HCT116 (cell line): ENCODE data around the gene ITIH5. TPM values are rescaled to one million over a fixed set of nuclear protein-coding genes. Genes with fewer than 3 reads are reported as not detected.

Experiments used
- ATAC-seq: fragments of 200-7000 bp; cut with Tn5 transposase; 2 replicates; pipeline ENCODE4 v1.9.1; 2020; ENCODE audit warnings: mild to moderate bottlenecking, moderate library complexity
- BruUV-seq: library from RNA; stranded (reverse); fragments of 400-500 nt; replicated peaks from 2 replicates; lab custom pipeline; 2021; lab: Mats Ljungman, UMichigan
- CTCF ChIA-PET: fragments of 300-600 bp; sonication (Branson Sonifier 250); formaldehyde crosslinking; loops from one replicate; lab custom pipeline; 2021; ENCODE audit warnings: antibody characterized with exemption; lab: Charles Lee
- POLR2A ChIA-PET: fragments of 300-600, 350-600 bp; sonication (Branson Sonifier 250); formaldehyde crosslinking; loops from one replicate; lab custom pipeline; 2021; ENCODE audit warnings: antibody characterized with exemption; lab: Charles Lee
- RAD21 ChIA-PET, 2 experiments: fragments of 300-600 bp; sonication (Branson Sonifier 250); formaldehyde crosslinking; loops; one replicate each; lab custom pipeline; 2023; ENCODE audit warnings: low total read pairs in 2 of 2; ENCODE audit not compliant: uncharacterized antibody in 2 of 2, unreplicated experiment in 2 of 2, low non-redundant PET in 1 of 2; lab: Charles Lee
- DNase-seq: peaks from one replicate; pipeline ENCODE4 v3.0.0-alpha.2; 2010; ENCODE audit warnings: low read depth, low spot score
- H2AFZ ChIP-seq: fragments of 200-600 bp; shearing (Covaris generic), sonication (generic); 2 replicates; pipeline ENCODE4 v1.6.1; 2017; ENCODE audit warnings: low read depth, mixed run types, mixed read lengths, antibody characterized with exemption, low read length; ENCODE audit not compliant: poor library complexity, severe bottlenecking
- H3K27ac ChIP-seq: 2 replicates; pipeline ENCODE4 v1.5.1; 2012; ENCODE audit warnings: low read depth, low read length
- H3K27me3 ChIP-seq: fragments of 200-600 bp; sonication (generic); 2 replicates; pipeline ENCODE4 v1.6.1; 2016; ENCODE audit warnings: mixed run types, low read length, mixed read lengths; ENCODE audit not compliant: insufficient read depth
- H3K36me3 ChIP-seq, 2 experiments: fragments of 200-500 bp in 1 of 2; fragments of 200-600 bp in 1 of 2; sonication (Bioruptor generic) in 1 of 2; sonication (generic) in 1 of 2; 2 replicates each; pipeline versions ENCODE4 v1.5.1 to v1.6.1; 2014 to 2016; ENCODE audit warnings: low read length in 2 of 2, inconsistent platforms in 1 of 2, mixed read lengths in 1 of 2, mixed run types in 1 of 2; ENCODE audit not compliant: insufficient read depth in 2 of 2, control insufficient read depth in 1 of 2
- H3K4me1 ChIP-seq, 2 experiments: fragments of 200-600 bp in 1 of 2; sonication (generic) in 1 of 2; 2 replicates each; pipeline versions ENCODE4 v1.5.1 to v1.6.1; 2012 to 2017; ENCODE audit warnings: low read length in 2 of 2, inconsistent platforms in 1 of 2, mild to moderate bottlenecking in 1 of 2, mixed read lengths in 1 of 2, mixed run types in 1 of 2, moderate library complexity in 1 of 2; ENCODE audit not compliant: insufficient read depth in 2 of 2, control insufficient read depth in 1 of 2
- H3K4me2 ChIP-seq: fragments of 200-600 bp; sonication (generic); 2 replicates; pipeline ENCODE4 v1.6.1; 2017; ENCODE audit warnings: mixed run types, low read length, mixed read lengths
- H3K4me3 ChIP-seq, 2 experiments: fragments of 200-600 bp in 1 of 2; sonication (generic) in 1 of 2; replicated peaks in 1 of 2; 2 replicates each; pipeline ENCODE4 v1.5.1; 2011 to 2016; ENCODE audit warnings: low read length in 2 of 2, control low read depth in 1 of 2, low read depth in 1 of 2, mild to moderate bottlenecking in 1 of 2, mixed read lengths in 1 of 2, mixed run types in 1 of 2
- H3K79me2 ChIP-seq: fragments of 200-600 bp; sonication (generic); 2 replicates; pipeline ENCODE4 v1.6.1; 2017; ENCODE audit warnings: mild to moderate bottlenecking, mixed run types, low read length, moderate library complexity, mixed read lengths; ENCODE audit not compliant: insufficient read depth
- H3K9ac ChIP-seq: fragments of 200-600 bp; sonication (generic); 2 replicates; pipeline ENCODE4 v1.6.1; 2016; ENCODE audit warnings: low read length, mixed read lengths
- H3K9me2 ChIP-seq: fragments of 200-600 bp; sonication (generic), shearing (Covaris generic); 2 replicates; pipeline ENCODE4 v1.6.1; 2017; ENCODE audit warnings: mixed run types, mild to moderate bottlenecking, moderate library complexity; ENCODE audit not compliant: insufficient read depth
- H3K9me3 ChIP-seq, 2 experiments: fragments of 200-500 bp in 1 of 2; fragments of 200-600 bp in 1 of 2; sonication (Bioruptor generic) in 1 of 2; sonication (generic) in 1 of 2; 2 replicates each; pipeline ENCODE4 v1.6.1; 2014 to 2017; ENCODE audit warnings: low read length in 2 of 2, mixed read lengths in 2 of 2, inconsistent platforms in 1 of 2, low read depth in 1 of 2, mild to moderate bottlenecking in 1 of 2, mixed run types in 1 of 2, moderate library complexity in 1 of 2; ENCODE audit not compliant: control insufficient read depth in 1 of 2, insufficient read depth in 1 of 2
- H4K20me1 ChIP-seq: fragments of 200-600 bp; sonication (generic), shearing (Covaris generic); 2 replicates; pipeline ENCODE4 v1.6.1; 2017; ENCODE audit warnings: mixed run types, mild to moderate bottlenecking, moderate library complexity; ENCODE audit not compliant: insufficient read depth
- ATF3 ChIP-seq: IDR thresholded peaks from 2 replicates; pipeline ENCODE4 v1.6.1; 2012
- ELF1 ChIP-seq: IDR thresholded peaks from 2 replicates; pipeline ENCODE4 v1.6.1; 2012; ENCODE audit warnings: low read depth, borderline replicate concordance
- FOSL1 ChIP-seq: IDR thresholded peaks from 2 replicates; pipeline ENCODE4 v1.6.1; 2012; ENCODE audit warnings: low read depth
- POLR2A ChIP-seq: IDR thresholded peaks from 2 replicates; pipeline ENCODE4 v1.7.0; 2011; ENCODE audit warnings: borderline replicate concordance; ENCODE audit not compliant: insufficient read depth, insufficient read length; ENCODE audit errors: extremely low read depth
- POLR2AphosphoS5 ChIP-seq: IDR thresholded peaks from 2 replicates; pipeline ENCODE4 v1.6.1; 2011; ENCODE audit warnings: mild to moderate bottlenecking, low read depth, low read length, moderate library complexity
- REST ChIP-seq: IDR thresholded peaks from 2 replicates; pipeline ENCODE4 v1.6.1; 2012; ENCODE audit warnings: low read depth
- SIN3A ChIP-seq: IDR thresholded peaks from 2 replicates; pipeline ENCODE4 v1.6.1; 2012; ENCODE audit warnings: low read depth
- SRF ChIP-seq: IDR thresholded peaks from 2 replicates; pipeline ENCODE4 v1.6.1; 2012; ENCODE audit warnings: low read depth
- TCF7L2 ChIP-seq: IDR thresholded peaks from 2 replicates; pipeline ENCODE4 v1.7.0; 2011; ENCODE audit warnings: borderline replicate concordance, inconsistent platforms; ENCODE audit not compliant: insufficient read depth, insufficient read length; ENCODE audit errors: extremely low read depth
- YY1 ChIP-seq: IDR thresholded peaks from 2 replicates; pipeline ENCODE4 v1.6.1; 2011; ENCODE audit warnings: low read length, low read depth, moderate library complexity, mild to moderate bottlenecking; ENCODE audit not compliant: insufficient replicate concordance; ENCODE audit errors: extremely low read depth
- ZFX ChIP-seq: fragments of 450-650 bp; IDR thresholded peaks from 2 replicates; pipeline ENCODE4 v1.6.1; 2017
- ZNF274 ChIP-seq: fragments of 200-500 bp; sonication (Bioruptor generic); IDR thresholded peaks from 2 replicates; pipeline ENCODE4 v1.6.1; 2014; ENCODE audit warnings: mild to moderate bottlenecking, low read depth, low read length, inconsistent platforms
- intact Hi-C: fragments of 100-400 bp; cut with micrococcal nuclease; formaldehyde crosslinking; loops from 2 replicates; pipeline ENCODE4 v1.10.0; 2022
- total RNA-seq: library from RNA; stranded (reverse); gene quantifications from one replicate; pipeline ENCODE4 v1.2.1, GENCODE V29; 2021; ENCODE audit not compliant: unreplicated experiment
- TF ChIP-seq, protein P1 (sequence below), 3 experiments: fragments of 200-600 bp in 1 of 3; sonication (generic) in 1 of 3; IDR thresholded peaks in 2 of 3; conservative IDR thresholded peaks in 1 of 3; 2 replicates each; pipeline ENCODE4 v1.5.1; 2012 to 2017; ENCODE audit warnings: low read depth in 2 of 3, low read length in 2 of 3, antibody characterized with exemption in 1 of 3, borderline replicate concordance in 1 of 3, control low read depth in 1 of 3, mild to moderate bottlenecking in 1 of 3, mixed read lengths in 1 of 3, mixed run types in 1 of 3, moderate library complexity in 1 of 3; ENCODE audit not compliant: insufficient read depth in 1 of 3

The ITIH5 gene
- total RNA-seq, 1 experiment from 2014 or later: not detected

DNA sequence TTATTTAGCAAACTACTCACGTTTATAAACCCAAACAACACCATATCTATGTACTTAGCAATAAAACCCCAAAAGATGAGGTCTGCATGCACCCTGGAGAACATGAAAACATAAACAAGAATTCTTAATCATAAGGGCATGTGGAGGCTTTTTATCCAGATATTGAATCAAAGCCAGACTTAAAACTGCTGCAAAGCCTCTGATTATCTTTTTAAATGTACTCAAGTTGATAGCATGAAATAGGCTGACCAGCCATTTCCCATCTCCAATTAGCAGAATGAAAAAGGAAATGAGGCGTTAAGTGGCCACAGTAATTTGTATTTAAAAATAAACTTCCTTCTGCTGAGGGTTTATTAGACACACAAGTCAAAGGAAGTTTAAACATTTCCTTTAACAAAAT lies 48.3 kb downstream of the ITIH5 start:
- Histone ChIP-seq H3K79me2 (no peaks in the 10 kb centered on the region), H3K27me3 (peaks cover 24% of the 10 kb centered on the region; the same call in 1 of the 2 replicates), H3K27ac (no peak overlapping the region), H3K9me3 (no peaks in the 10 kb centered on the region), H3K4me2 (no peak overlapping the region), H4K20me1 (no peaks in the 10 kb centered on the region), H3K4me1 (no peaks in the 10 kb centered on the region), H3K36me3 (no peaks in the 10 kb centered on the region), H3K9me2 (no peaks in the 10 kb centered on the region), H3K9ac (no peak overlapping the region), H2AFZ (no peak overlapping the region), H3K4me3 (no peak overlapping the region)
- BruUV-seq: no TSS peak
- RAD21 ChIA-PET: no interaction called here
- ATAC-seq (no peak), DNase-seq (no peak)
- POLR2A ChIA-PET: no interaction called here
- intact Hi-C loops: no loop called here
- CTCF ChIA-PET: no interaction called here
- TF ChIP-seq FOSL1 (no peak), ATF3 (no peak)

GRCh38 chr10:7611909-7612308 lies 54.9 kb downstream of the ITIH5 start:
- Histone ChIP-seq H3K27ac (no peak overlapping the region), H3K9ac (no peak overlapping the region), H3K9me2 (no peaks in the 10 kb centered on the region), H3K4me2 (no peak overlapping the region), H4K20me1 (no peaks in the 10 kb centered on the region), H3K27me3 (peaks cover 24% of the 10 kb centered on the region; the same call in 1 of the 2 replicates), H3K4me3 (no peak overlapping the region), H3K79me2 (no peaks in the 10 kb centered on the region), H3K4me1 (no peaks in the 10 kb centered on the region), H3K9me3 (no peaks in the 10 kb centered on the region), H3K36me3 (no peaks in the 10 kb centered on the region), H2AFZ (no peak overlapping the region)
- ChIA-PET RAD21 (no interaction called here), POLR2A (no interaction called here), CTCF (interaction anchor here (0.6 kb wide), 1 partner anchor 75 kb away, joined by 3 read pairs; no protein-coding TSS in a partner anchor)
- intact Hi-C loops: no loop called here
- BruUV-seq: no TSS peak
- DNase-seq (no peak), ATAC-seq (no peak)
- no peak for TF ChIP-seq YY1
- TF ChIP-seq ELF1: no peak
- TF ChIP-seq TCF7L2: no peak
- TF ChIP-seq SRF: no peak
- TF ChIP-seq ZFX: no peak
- TF ChIP-seq REST: no peak
- no peak for TF ChIP-seq SIN3A
- TF ChIP-seq, protein P1, sequence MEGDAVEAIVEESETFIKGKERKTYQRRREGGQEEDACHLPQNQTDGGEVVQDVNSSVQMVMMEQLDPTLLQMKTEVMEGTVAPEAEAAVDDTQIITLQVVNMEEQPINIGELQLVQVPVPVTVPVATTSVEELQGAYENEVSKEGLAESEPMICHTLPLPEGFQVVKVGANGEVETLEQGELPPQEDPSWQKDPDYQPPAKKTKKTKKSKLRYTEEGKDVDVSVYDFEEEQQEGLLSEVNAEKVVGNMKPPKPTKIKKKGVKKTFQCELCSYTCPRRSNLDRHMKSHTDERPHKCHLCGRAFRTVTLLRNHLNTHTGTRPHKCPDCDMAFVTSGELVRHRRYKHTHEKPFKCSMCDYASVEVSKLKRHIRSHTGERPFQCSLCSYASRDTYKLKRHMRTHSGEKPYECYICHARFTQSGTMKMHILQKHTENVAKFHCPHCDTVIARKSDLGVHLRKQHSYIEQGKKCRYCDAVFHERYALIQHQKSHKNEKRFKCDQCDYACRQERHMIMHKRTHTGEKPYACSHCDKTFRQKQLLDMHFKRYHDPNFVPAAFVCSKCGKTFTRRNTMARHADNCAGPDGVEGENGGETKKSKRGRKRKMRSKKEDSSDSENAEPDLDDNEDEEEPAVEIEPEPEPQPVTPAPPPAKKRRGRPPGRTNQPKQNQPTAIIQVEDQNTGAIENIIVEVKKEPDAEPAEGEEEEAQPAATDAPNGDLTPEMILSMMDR (IDR thresholded peaks at IDR 0.05 in 2 of 3, conservative IDR thresholded peaks at IDR 0.05 in 1 of 3; ENCODE audit: borderline replicate concordance in 1 of 3, insufficient read depth in 1 of 3, low read depth in 2 of 3, low read length in 2 of 3): no peak
- TF ChIP-seq POLR2AphosphoS5: no peak
- TF ChIP-seq FOSL1: no peak
- TF ChIP-seq ZNF274: no peak
- no peak for TF ChIP-seq POLR2A
